H9 (cell line): ENCODE measurements around the gene LTA4H. TPM values are rescaled to one million over a fixed set of nuclear protein-coding genes. Genes with fewer than 3 reads are reported as not detected.

ENCODE experiments used
- DNase-seq: peaks from one replicate; pipeline ENCODE4 v3.0.0-alpha.2; 2017
- H2AFZ ChIP-seq: one replicate; pipeline ENCODE4 v1.6.1; 2013; ENCODE audit warnings: mild to moderate bottlenecking, low read length, control low read depth, moderate library complexity
- H2AK5ac ChIP-seq: 2 replicates; pipeline ENCODE4 v1.6.1; 2013; ENCODE audit warnings: low read length, control low read depth, mixed read lengths; ENCODE audit not compliant: insufficient read length
- H2BK120ac ChIP-seq: one replicate; pipeline ENCODE4 v1.6.1; 2013; ENCODE audit warnings: low read depth, mild to moderate bottlenecking, low read length, control low read depth, inconsistent platforms; ENCODE audit not compliant: poor library complexity, severe bottlenecking
- H2BK12ac ChIP-seq: 2 replicates; pipeline ENCODE4 v1.6.1; 2013; ENCODE audit warnings: low read length, control low read depth, mixed read lengths, low read depth; ENCODE audit not compliant: insufficient read length
- H2BK15ac ChIP-seq: 2 replicates; pipeline ENCODE4 v1.6.1; 2013; ENCODE audit warnings: low read depth, low read length, control low read depth
- H2BK20ac ChIP-seq: one replicate; pipeline ENCODE4 v1.6.1; 2013; ENCODE audit warnings: low read depth, mild to moderate bottlenecking, low read length, control low read depth, inconsistent platforms; ENCODE audit not compliant: poor library complexity, severe bottlenecking
- H2BK5ac ChIP-seq: 2 replicates; pipeline ENCODE4 v1.6.1; 2013; ENCODE audit warnings: low read length, control low read depth, mixed read lengths; ENCODE audit not compliant: insufficient read length
- H3K14ac ChIP-seq: 2 replicates; pipeline ENCODE4 v1.6.1; 2013; ENCODE audit warnings: low read length, control low read depth; ENCODE audit not compliant: insufficient read depth
- H3K18ac ChIP-seq: 2 replicates; pipeline ENCODE4 v1.6.1; 2013; ENCODE audit warnings: low read depth, mild to moderate bottlenecking, mixed read lengths, low read length, control low read depth; ENCODE audit not compliant: insufficient read length
- H3K23ac ChIP-seq: 2 replicates; pipeline ENCODE4 v1.6.1; 2013; ENCODE audit warnings: low read length, control low read depth, mixed read lengths, low read depth; ENCODE audit not compliant: insufficient read length
- H3K23me2 ChIP-seq: 2 replicates; pipeline ENCODE4 v1.6.1; 2013; ENCODE audit warnings: low read depth, mild to moderate bottlenecking, mixed read lengths, low read length, control low read depth; ENCODE audit not compliant: insufficient read length, poor library complexity, severe bottlenecking
- H3K27ac ChIP-seq: 2 replicates; pipeline ENCODE4 v1.5.1; 2013; ENCODE audit warnings: low read length, control low read depth, mixed read lengths, low read depth; ENCODE audit not compliant: insufficient read length
- H3K27me3 ChIP-seq: 2 replicates; pipeline ENCODE4 v1.6.1; 2013; ENCODE audit warnings: low read length, control low read depth, inconsistent platforms; ENCODE audit not compliant: insufficient read depth
- H3K4ac ChIP-seq: 2 replicates; pipeline ENCODE4 v1.6.1; 2013; ENCODE audit warnings: low read depth, mild to moderate bottlenecking, control low read depth, inconsistent platforms, low read length, moderate library complexity
- H3K4me1 ChIP-seq: 2 replicates; pipeline ENCODE4 v1.6.1; 2013; ENCODE audit warnings: low read length, control low read depth, inconsistent platforms; ENCODE audit not compliant: insufficient read depth
- H3K4me2 ChIP-seq: 2 replicates; pipeline ENCODE4 v1.6.1; 2013; ENCODE audit warnings: low read length, control low read depth, mixed read lengths; ENCODE audit not compliant: insufficient read length, insufficient read depth
- H3K56ac ChIP-seq: 2 replicates; pipeline ENCODE4 v1.6.1; 2013; ENCODE audit warnings: low read depth, mild to moderate bottlenecking, mixed read lengths, low read length, control low read depth; ENCODE audit not compliant: insufficient read length
- H3K79me1 ChIP-seq: 2 replicates; pipeline ENCODE4 v1.6.1; 2013; ENCODE audit warnings: low read depth, mild to moderate bottlenecking, moderate library complexity, low read length, control low read depth, inconsistent platforms; ENCODE audit not compliant: insufficient read depth, poor library complexity, severe bottlenecking
- H3K79me2 ChIP-seq: 2 replicates; pipeline ENCODE4 v1.6.1; 2013; ENCODE audit warnings: low read length, control low read depth, inconsistent platforms; ENCODE audit not compliant: insufficient read depth
- H3K9ac ChIP-seq: 2 replicates; pipeline ENCODE4 v1.6.1; 2013; ENCODE audit warnings: low read length, control low read depth, mixed read lengths; ENCODE audit not compliant: insufficient read length; ENCODE audit errors: extremely low read depth
- H3K9me3 ChIP-seq: one replicate; pipeline ENCODE4 v1.6.1; 2013; ENCODE audit warnings: low read depth, low read length, inconsistent platforms; ENCODE audit not compliant: control insufficient read depth
- H3T11ph ChIP-seq: one replicate; pipeline ENCODE4 v1.6.1; 2013; ENCODE audit warnings: mild to moderate bottlenecking, low read length, control low read depth, inconsistent platforms
- H4K20me1 ChIP-seq: one replicate; pipeline ENCODE4 v1.6.1; 2013; ENCODE audit not compliant: control insufficient read depth, insufficient read length, insufficient read depth
- H4K5ac ChIP-seq: 2 replicates; pipeline ENCODE4 v1.6.1; 2013; ENCODE audit warnings: low read depth, mild to moderate bottlenecking, mixed read lengths, low read length, control low read depth; ENCODE audit not compliant: insufficient read length
- H4K8ac ChIP-seq: replicated peaks from 2 replicates; pipeline ENCODE4 v1.6.1; 2013; ENCODE audit warnings: low read length, control low read depth, mixed read lengths, low read depth; ENCODE audit not compliant: insufficient read length
- H4K91ac ChIP-seq: 2 replicates; pipeline ENCODE4 v1.6.1; 2013; ENCODE audit warnings: low read depth, mild to moderate bottlenecking, moderate library complexity, mixed read lengths, low read length, control low read depth; ENCODE audit not compliant: insufficient read length
- H3K27ac Mint-ChIP-seq, 3 experiments: 2 replicates in 2 of 3; 3 replicates in 1 of 3; pipeline ENCODE4 v1.8.0; 2020 to 2021; ENCODE audit warnings: mixed read lengths in 3 of 3, mild to moderate bottlenecking in 1 of 3, moderate library complexity in 1 of 3
- H3K27me3 Mint-ChIP-seq: 2 replicates; pipeline ENCODE4 v1.8.0; 2021; ENCODE audit warnings: low read depth, mild to moderate bottlenecking, moderate library complexity, mixed read lengths
- H3K36me3 Mint-ChIP-seq, 3 experiments: 2 replicates in 2 of 3; 3 replicates in 1 of 3; pipeline ENCODE4 v1.8.0; 2020 to 2021; ENCODE audit warnings: low read depth in 3 of 3, mixed read lengths in 3 of 3; ENCODE audit not compliant: insufficient read depth in 1 of 3
- H3K4me1 Mint-ChIP-seq, 2 experiments: 2 replicates each; pipeline ENCODE4 v1.8.0; 2020; ENCODE audit warnings: mixed read lengths in 2 of 2
- H3K4me3 Mint-ChIP-seq, 2 experiments: 2 replicates in 1 of 2; 3 replicates in 1 of 2; pipeline ENCODE4 v1.8.0; 2020 to 2021; ENCODE audit warnings: mild to moderate bottlenecking in 2 of 2, mixed read lengths in 2 of 2, moderate library complexity in 1 of 2
- H3K9me3 Mint-ChIP-seq, 2 experiments: 2 replicates in 1 of 2; 3 replicates in 1 of 2; pipeline ENCODE4 v1.8.0; 2020; ENCODE audit warnings: mild to moderate bottlenecking in 2 of 2, mixed read lengths in 2 of 2, moderate library complexity in 1 of 2
- CTCF ChIP-seq: fragments of 200-600 bp; sonication (generic); conservative IDR thresholded peaks from 3 replicates; pipeline ENCODE4 v1.8.0; 2021; ENCODE audit warnings: antibody characterized with exemption, mild to moderate bottlenecking
- WGBS: extraction: QIAGEN DNeasy Blood & Tissue Kit; methylation state at CpG from one replicate; pipeline ENCODE4 v1.1.7; 2013; ENCODE audit warnings: missing lambda C conversion rate, low lambda C conversion rate, mixed read lengths; ENCODE audit not compliant: insufficient read length; ENCODE audit errors: extremely low coverage; 5-methylcytosine and 5-hydroxymethylcytosine counted together
- total RNA-seq: library from RNA; stranded (reverse); gene quantifications from 2 replicates; pipeline ENCODE4 v1.2.1, GENCODE V29; 2021

Gene LTA4H
- total RNA-seq, 1 experiment from 2014 or later = 144 TPM

GRCh38 chr12:96057986-96058553, 22.7 kb upstream of the LTA4H start:
- no peak overlapping the region for H3K23ac ChIP-seq
- Mint-ChIP-seq H3K9me3 (peaks cover 4 to 5% of the 10 kb centered on the region in 2 experiments; a peak in 3 of 5 replicates), H3K36me3 (no peaks in the 10 kb centered on the region; a peak in 3 of 7 replicates), H3K27ac (no peak overlapping the region; a peak in 1 of 7 replicates), H3K4me3 (no peak overlapping the region), H3K27me3 (0 out of 2 replicates have a peak, but pooled peaks cover 2% of the 10 kb centered on the region), H3K4me1 (peaks cover 6 to 8% of the 10 kb centered on the region in 2 experiments)
- H2BK15ac ChIP-seq = no peak overlapping the region
- no peaks in the 10 kb centered on the region for H4K20me1 ChIP-seq
- no peak overlapping the region for H4K8ac ChIP-seq
- no peak overlapping the region for H3K4me2 ChIP-seq
- H4K91ac ChIP-seq = no peak overlapping the region
- no peaks in the 10 kb centered on the region for H3K79me2 ChIP-seq
- no peak overlapping the region for H2AFZ ChIP-seq
- TF ChIP-seq CTCF = no peak
- no peak overlapping the region for H3K18ac ChIP-seq
- no peak overlapping the region for H3T11ph ChIP-seq
- no peak overlapping the region for H2AK5ac ChIP-seq
- H3K9me3 ChIP-seq = peaks cover 4% of the 10 kb centered on the region
- H3K23me2 ChIP-seq = no peaks in the 10 kb centered on the region
- H3K56ac ChIP-seq = no peak overlapping the region
- no CpG with 5 or more reads among the region's 4 CpGs for WGBS
- H3K4ac ChIP-seq = no peak overlapping the region
- no peak overlapping the region for H4K5ac ChIP-seq
- no peak overlapping the region for H3K27ac ChIP-seq
- H3K79me1 ChIP-seq = no peaks in the 10 kb centered on the region
- no peak overlapping the region for H2BK120ac ChIP-seq
- DNase-seq = no peak
- H3K27me3 ChIP-seq = no peaks in the 10 kb centered on the region
- H3K4me1 ChIP-seq = no peaks in the 10 kb centered on the region; the same call in 1 of the 2 replicates
- H3K9ac ChIP-seq = no peak overlapping the region
- H2BK12ac ChIP-seq = no peak overlapping the region
- no peak overlapping the region for H2BK20ac ChIP-seq
- H3K14ac ChIP-seq = no peak overlapping the region
- H2BK5ac ChIP-seq = no peak overlapping the region
